Measurements from ENCODE around the gene GOSR2. TPM values are rescaled to one million over a fixed set of nuclear protein-coding genes. Genes with fewer than 3 reads are reported as not detected.
A peak's percentile ranks its signal among the peaks of the same experiment; 100 is the strongest.

Gene GOSR2
- total and polyA plus RNA-seq, 2 of the 13 experiments (the other 11 are each of a cell fraction or from before 2014, with no cell fraction given): 61.5 to 63.9 TPM

DNA sequence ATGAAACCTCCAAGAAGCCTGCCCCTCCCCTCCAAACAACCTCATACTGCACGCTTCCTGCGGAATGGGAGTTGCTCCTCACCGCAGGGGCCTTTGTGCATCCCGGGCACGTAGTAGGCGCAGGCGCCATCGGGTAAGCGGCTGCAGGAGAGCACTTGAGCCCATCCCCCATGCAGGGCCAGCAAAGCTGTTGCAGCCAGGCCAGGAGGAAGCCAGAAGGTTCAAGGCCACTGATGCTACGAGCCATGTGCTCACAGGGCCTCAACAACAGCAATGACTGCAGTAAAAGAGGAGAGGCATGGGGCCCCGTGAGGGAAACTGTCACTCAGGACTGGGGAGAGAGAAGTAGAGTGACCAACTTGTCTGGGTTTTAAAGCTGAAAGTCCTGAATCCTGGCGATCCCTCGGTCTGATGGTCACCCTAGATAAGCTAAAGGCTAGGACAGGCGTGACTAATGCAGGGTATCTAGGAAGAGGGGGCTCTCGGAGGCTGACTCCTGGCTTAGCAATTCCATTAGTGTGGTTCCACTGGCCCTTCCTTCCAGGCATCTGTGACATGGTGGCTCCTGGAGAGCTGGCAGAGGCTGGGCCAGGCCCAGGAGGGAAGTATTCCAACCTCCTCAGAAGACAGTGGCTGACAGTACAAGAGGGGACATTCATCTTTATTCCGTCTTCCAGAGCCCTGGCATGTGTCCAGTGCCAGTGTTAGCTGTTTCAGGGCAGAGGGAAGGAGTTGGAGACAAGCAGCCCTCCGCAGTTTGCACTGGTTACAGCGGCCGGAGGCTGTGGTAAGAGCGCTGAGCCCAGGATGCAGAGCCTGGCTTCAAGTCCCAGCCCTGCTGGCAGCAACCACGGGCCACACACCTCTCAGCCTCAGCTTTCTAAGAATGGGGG, 20.8 kb downstream of the GOSR2 start (continued):
- TF ChIP-seq ZFAT (CRISPR knock-in tag; conservative IDR thresholded peaks at IDR 0.05) (no peak), MIER2 (CRISPR knock-in tag; IDR thresholded peaks at IDR 0.05) (peak; percentile 86), SPEN (CRISPR knock-in tag; IDR thresholded peaks at IDR 0.05; ENCODE audit: low read depth) (peak; percentile 82), ZNF768 (CRISPR knock-in tag; IDR thresholded peaks at IDR 0.05) (peak; percentile 64; the same call in 1 of the 2 replicates), PHF5A (CRISPR knock-in tag; IDR thresholded peaks at IDR 0.05; ENCODE audit: low read depth, unreplicated experiment) (peak; percentile 98), MED1 (CRISPR knock-in tag; IDR thresholded peaks at IDR 0.05) (peak; percentile 95), KLF12 (CRISPR knock-in tag; IDR thresholded peaks at IDR 0.05; ENCODE audit: borderline replicate concordance) (peak; percentile 81; the same call in 1 of the 2 replicates), CBX2 (IDR thresholded peaks at IDR 0.05; ENCODE audit: low read depth, low read length) (no peak), CBX2 (CRISPR knock-in tag; IDR thresholded peaks at IDR 0.05; ENCODE audit: low read depth) (no peak), SIX1 (CRISPR knock-in tag; IDR thresholded peaks at IDR 0.05; ENCODE audit: borderline replicate concordance) (peak; percentile 66; the same call in 1 of the 2 replicates), SP4 (CRISPR knock-in tag; IDR thresholded peaks at IDR 0.05) (peak; percentile 69), ZNF75D (CRISPR knock-in tag; IDR thresholded peaks at IDR 0.05; ENCODE audit: borderline replicate concordance) (no peak; the same call in 1 of the 2 replicates), NKX3-1 (CRISPR knock-in tag; IDR thresholded peaks at IDR 0.05) (peak; percentile 92), PCBP1 (IDR thresholded peaks at IDR 0.05; ENCODE audit: borderline replicate concordance, low read depth, low read length) (no peak), ZFP41 (CRISPR knock-in tag; IDR thresholded peaks at IDR 0.05; ENCODE audit: borderline replicate concordance) (peak; percentile 84; the same call in 1 of the 2 replicates), ERF (CRISPR knock-in tag; IDR thresholded peaks at IDR 0.05) (peak; percentile 99), RFX1 (IDR thresholded peaks at IDR 0.05) (no peak; the same call in 1 of the 2 replicates), ZSCAN9 (CRISPR knock-in tag; IDR thresholded peaks at IDR 0.05; ENCODE audit: borderline replicate concordance) (peak; percentile 97), ZNF556 (CRISPR knock-in tag; IDR thresholded peaks at IDR 0.05; ENCODE audit: borderline replicate concordance) (peak; percentile 94), TEAD2 (CRISPR knock-in tag; IDR thresholded peaks at IDR 0.05) (0 out of 2 replicates have a peak, but pooled peaks have one; percentile 72), HIVEP1 (CRISPR knock-in tag; IDR thresholded peaks at IDR 0.05) (no peak; the same call in 1 of the 2 replicates)
- TF ChIP-seq, protein P1, sequence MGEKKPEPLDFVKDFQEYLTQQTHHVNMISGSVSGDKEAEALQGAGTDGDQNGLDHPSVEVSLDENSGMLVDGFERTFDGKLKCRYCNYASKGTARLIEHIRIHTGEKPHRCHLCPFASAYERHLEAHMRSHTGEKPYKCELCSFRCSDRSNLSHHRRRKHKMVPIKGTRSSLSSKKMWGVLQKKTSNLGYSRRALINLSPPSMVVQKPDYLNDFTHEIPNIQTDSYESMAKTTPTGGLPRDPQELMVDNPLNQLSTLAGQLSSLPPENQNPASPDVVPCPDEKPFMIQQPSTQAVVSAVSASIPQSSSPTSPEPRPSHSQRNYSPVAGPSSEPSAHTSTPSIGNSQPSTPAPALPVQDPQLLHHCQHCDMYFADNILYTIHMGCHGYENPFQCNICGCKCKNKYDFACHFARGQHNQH (CRISPR knock-in tag; IDR thresholded peaks at IDR 0.05): peak; percentile 97; the same call in 1 of the 2 replicates
- TF ChIP-seq, protein P2, sequence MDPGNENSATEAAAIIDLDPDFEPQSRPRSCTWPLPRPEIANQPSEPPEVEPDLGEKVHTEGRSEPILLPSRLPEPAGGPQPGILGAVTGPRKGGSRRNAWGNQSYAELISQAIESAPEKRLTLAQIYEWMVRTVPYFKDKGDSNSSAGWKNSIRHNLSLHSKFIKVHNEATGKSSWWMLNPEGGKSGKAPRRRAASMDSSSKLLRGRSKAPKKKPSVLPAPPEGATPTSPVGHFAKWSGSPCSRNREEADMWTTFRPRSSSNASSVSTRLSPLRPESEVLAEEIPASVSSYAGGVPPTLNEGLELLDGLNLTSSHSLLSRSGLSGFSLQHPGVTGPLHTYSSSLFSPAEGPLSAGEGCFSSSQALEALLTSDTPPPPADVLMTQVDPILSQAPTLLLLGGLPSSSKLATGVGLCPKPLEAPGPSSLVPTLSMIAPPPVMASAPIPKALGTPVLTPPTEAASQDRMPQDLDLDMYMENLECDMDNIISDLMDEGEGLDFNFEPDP (CRISPR knock-in tag; conservative IDR thresholded peaks at IDR 0.05): no peak
- TF ChIP-seq, protein P3, sequence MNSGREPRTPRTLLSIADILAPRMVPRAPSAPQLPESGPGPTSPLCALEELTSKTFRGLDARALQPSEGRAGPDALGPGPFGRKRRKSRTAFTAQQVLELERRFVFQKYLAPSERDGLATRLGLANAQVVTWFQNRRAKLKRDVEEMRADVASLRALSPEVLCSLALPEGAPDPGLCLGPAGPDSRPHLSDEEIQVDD (CRISPR knock-in tag; IDR thresholded peaks at IDR 0.05; ENCODE audit: borderline replicate concordance): 0 out of 2 replicates have a peak, but pooled peaks have one; percentile 71
- TF ChIP-seq, protein P4, sequence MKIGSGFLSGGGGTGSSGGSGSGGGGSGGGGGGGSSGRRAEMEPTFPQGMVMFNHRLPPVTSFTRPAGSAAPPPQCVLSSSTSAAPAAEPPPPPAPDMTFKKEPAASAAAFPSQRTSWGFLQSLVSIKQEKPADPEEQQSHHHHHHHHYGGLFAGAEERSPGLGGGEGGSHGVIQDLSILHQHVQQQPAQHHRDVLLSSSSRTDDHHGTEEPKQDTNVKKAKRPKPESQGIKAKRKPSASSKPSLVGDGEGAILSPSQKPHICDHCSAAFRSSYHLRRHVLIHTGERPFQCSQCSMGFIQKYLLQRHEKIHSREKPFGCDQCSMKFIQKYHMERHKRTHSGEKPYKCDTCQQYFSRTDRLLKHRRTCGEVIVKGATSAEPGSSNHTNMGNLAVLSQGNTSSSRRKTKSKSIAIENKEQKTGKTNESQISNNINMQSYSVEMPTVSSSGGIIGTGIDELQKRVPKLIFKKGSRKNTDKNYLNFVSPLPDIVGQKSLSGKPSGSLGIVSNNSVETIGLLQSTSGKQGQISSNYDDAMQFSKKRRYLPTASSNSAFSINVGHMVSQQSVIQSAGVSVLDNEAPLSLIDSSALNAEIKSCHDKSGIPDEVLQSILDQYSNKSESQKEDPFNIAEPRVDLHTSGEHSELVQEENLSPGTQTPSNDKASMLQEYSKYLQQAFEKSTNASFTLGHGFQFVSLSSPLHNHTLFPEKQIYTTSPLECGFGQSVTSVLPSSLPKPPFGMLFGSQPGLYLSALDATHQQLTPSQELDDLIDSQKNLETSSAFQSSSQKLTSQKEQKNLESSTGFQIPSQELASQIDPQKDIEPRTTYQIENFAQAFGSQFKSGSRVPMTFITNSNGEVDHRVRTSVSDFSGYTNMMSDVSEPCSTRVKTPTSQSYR (CRISPR knock-in tag; IDR thresholded peaks at IDR 0.05; ENCODE audit: borderline replicate concordance): peak; percentile 100

Measured in HepG2 (cell line).